Measurements from ENCODE around the gene SBK2. TPM values are rescaled to one million over a fixed set of nuclear protein-coding genes. Genes with fewer than 3 reads are reported as not detected.

SBK2 gene
- total and polyA plus RNA-seq, 7 donors: 0.14 to 13.4 (median 1.1) TPM

DNA sequence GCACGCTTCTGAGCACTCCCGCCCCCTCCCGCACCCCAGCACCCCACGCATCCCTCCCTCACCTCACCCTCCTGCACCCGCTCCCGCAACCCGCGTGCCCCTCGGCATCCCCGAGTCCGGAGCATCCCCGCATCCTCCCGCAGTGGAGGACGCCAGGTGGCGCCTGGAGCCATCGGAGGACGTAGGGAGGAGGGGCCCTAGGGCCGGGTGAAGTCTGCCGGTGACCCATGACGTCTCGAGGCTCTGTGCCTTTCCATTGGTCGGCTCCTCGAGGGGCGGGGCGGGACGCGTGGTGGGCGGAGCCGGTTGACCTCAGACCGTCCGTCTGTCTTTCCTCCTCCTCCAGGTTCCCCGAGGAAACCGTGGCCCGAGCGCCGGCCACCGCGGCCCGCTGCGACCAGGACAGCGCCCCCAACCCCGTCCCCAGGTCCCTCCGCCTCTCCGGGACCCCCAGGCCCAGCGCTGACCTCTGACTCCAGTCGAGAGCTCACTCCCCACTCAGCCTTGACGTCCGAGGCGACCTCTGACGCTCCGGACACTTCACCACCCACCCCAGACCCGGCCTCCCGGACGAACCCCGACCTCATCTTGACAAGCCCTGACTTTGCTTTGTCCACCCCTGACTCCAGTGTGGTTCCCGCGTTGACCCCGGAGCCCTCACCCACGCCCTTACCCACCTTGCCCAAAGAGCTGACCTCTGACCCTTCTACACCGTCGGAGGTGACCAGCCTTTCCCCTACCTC, 19.9 kb downstream of the SBK2 start:
- Histone ChIP-seq H3K9me3 (no peaks in the 10 kb centered on the region), H3K4me3 (peak overlapping the region; percentile 71), H3K36me3 (ENCODE audit: insufficient read depth in 1 of 2, low read depth in 1 of 2) (no peaks in the 10 kb centered on the region), H3K27ac (peak overlapping the region; percentile 95), H3K27me3 (ENCODE audit: insufficient read depth in 3 of 3, low read length in 2 of 3) (no peaks in the 10 kb centered on the region), H3K4me1 (peaks cover 15% of the 10 kb centered on the region)
- TF ChIP-seq, protein P1, sequence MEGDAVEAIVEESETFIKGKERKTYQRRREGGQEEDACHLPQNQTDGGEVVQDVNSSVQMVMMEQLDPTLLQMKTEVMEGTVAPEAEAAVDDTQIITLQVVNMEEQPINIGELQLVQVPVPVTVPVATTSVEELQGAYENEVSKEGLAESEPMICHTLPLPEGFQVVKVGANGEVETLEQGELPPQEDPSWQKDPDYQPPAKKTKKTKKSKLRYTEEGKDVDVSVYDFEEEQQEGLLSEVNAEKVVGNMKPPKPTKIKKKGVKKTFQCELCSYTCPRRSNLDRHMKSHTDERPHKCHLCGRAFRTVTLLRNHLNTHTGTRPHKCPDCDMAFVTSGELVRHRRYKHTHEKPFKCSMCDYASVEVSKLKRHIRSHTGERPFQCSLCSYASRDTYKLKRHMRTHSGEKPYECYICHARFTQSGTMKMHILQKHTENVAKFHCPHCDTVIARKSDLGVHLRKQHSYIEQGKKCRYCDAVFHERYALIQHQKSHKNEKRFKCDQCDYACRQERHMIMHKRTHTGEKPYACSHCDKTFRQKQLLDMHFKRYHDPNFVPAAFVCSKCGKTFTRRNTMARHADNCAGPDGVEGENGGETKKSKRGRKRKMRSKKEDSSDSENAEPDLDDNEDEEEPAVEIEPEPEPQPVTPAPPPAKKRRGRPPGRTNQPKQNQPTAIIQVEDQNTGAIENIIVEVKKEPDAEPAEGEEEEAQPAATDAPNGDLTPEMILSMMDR (IDR thresholded peaks at IDR 0.05): peak; percentile 78
- 8 to 10% (median 9%) methylated on average over 39 to 61 of the region's 61 CpGs for WGBS, 3 donors
- DNase-seq (peak; percentile 94 to 97), ATAC-seq (peak; percentile 80 to 91 (median 84))
- intact Hi-C loops (cut with DNase I): loop anchor here (1.0 to 5.0 kb wide), 4 partner anchors 64 to 115 kb away; partner anchors contain the start of gene ZNF579 (in 1 of the 2)

DNA sequence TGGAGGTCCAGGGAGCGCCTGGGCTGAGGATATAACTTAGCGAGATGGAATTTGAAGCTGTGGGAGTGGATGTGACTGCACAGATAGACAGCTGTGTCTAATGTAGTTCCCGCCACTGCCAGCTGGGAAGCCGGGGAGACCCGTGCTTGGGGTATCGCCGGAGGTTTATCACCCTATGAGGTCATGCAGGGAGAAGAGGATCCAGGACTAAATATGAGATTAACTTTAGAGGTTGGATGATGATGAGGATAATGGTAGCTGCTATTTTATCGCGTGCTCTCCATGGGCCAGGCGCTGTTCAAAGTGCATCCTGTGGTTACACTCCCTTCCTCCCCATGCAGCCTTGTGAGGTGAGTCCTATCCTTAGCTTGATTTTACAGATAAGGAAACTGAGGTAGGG, 28.8 kb downstream of the SBK2 start:
- intact Hi-C loops (cut with DNase I): loop anchor here in 1 of 2 donors (10.0 kb wide), 1 partner anchor 363 kb away; the partner anchor contains the start of gene TNNT1
- TF ChIP-seq, protein P1 (IDR thresholded peaks at IDR 0.05): no peak
- ATAC-seq (no peak), DNase-seq (no peak)
- no peaks in the 10 kb centered on the region for H3K4me1 ChIP-seq
- H3K27ac ChIP-seq: no peak overlapping the region
- H3K36me3 ChIP-seq (ENCODE audit: insufficient read depth in 1 of 2, low read depth in 1 of 2): no peaks in the 10 kb centered on the region
- peaks cover 0 to 24% (median 3%) of the 10 kb centered on the region in 3 donors for H3K27me3 ChIP-seq (ENCODE audit: insufficient read depth in 3 of 3, low read length in 2 of 3)
- 57 to 72% (median 68%) methylated on average over 10 of the region's 10 CpGs for WGBS, 3 donors
- no peaks in the 10 kb centered on the region for H3K9me3 ChIP-seq
- H3K4me3 ChIP-seq: no peak overlapping the region

DNA sequence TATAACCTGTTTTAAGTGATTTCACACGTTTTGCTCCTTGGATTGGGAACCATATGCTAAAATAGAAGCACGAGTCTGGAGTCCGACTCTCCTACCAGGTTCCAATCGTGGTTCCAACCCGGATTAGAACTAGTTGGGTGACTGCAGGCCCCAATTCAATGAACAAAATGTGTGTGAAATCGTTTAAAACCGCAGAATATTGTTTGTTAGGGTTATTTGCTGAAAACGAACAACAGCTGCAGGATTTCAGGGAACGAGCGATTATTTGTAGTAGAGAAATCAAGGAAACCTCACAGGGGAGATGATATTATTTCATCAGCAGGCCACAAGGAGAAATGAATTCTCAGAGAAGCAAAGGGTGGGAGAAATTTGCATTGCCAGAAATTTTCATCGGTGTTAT, 32.0 kb downstream of the SBK2 start:
- no peak for ATAC-seq
- Histone ChIP-seq H3K27ac (no peak overlapping the region), H3K9me3 (no peaks in the 10 kb centered on the region), H3K27me3 (ENCODE audit: insufficient read depth in 3 of 3, low read length in 2 of 3) (peaks cover 0 to 24% (median 3%) of the 10 kb centered on the region in 3 donors), H3K4me1 (no peaks in the 10 kb centered on the region), H3K4me3 (no peak overlapping the region), H3K36me3 (ENCODE audit: insufficient read depth in 1 of 2, low read depth in 1 of 2) (no peaks in the 10 kb centered on the region)
- no peak for DNase-seq
- WGBS, 3 donors: 28 to 44% (median 34%) methylated on average over 11 of the region's 11 CpGs
- TF ChIP-seq, protein P1 (IDR thresholded peaks at IDR 0.05): no peak
- intact Hi-C loops (cut with DNase I): loop anchor here (5.0 to 10.0 kb wide), 3 partner anchors 38 to 363 kb away; partner anchors contain the start of gene TNNT1 (in 1 of the 2)

DNA sequence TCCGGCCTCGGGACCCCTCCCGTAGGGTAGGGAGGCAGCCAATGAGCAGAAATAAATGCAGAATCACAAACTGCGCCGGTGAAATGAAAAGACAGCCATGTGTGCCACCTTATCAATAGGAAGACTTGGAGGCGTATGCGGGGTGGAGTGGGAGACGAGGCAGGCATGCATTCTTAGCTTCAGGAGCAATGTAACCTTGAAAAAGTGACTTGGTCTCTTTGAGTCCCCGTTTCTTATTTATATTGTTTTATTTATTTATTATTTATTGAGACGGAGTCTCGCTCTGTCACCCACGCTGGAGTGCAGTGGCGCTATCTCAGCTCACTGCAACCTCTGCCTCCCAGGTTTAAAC, 32.7 kb downstream of the SBK2 start:
- WGBS, 3 donors: 33 to 36% (median 34%) methylated on average over 13 of the region's 13 CpGs
- intact Hi-C loops (cut with DNase I): loop anchor here (5.0 to 10.0 kb wide), 3 partner anchors 37 to 362 kb away; partner anchors contain the start of gene TNNT1 (in 1 of the 2)
- Histone ChIP-seq H3K36me3 (ENCODE audit: insufficient read depth in 1 of 2, low read depth in 1 of 2) (no peaks in the 10 kb centered on the region), H3K27ac (no peak overlapping the region), H3K27me3 (ENCODE audit: insufficient read depth in 3 of 3, low read length in 2 of 3) (peaks cover 0 to 24% (median 3%) of the 10 kb centered on the region in 3 donors), H3K9me3 (no peaks in the 10 kb centered on the region), H3K4me3 (peak overlapping the region; percentile 52), H3K4me1 (no peaks in the 10 kb centered on the region)
- DNase-seq: no peak
- ATAC-seq: no peak
- TF ChIP-seq, protein P1 (IDR thresholded peaks at IDR 0.05): no peak
